Stimulated activated CD4-positive, alpha-beta T cell treated with anti-CD3 and anti-CD28 coated beads, Interleukin-12 subunit alpha, Interleukin-12 subunit beta, amount 100 ng/mL, for 24 hours (primary cell): Measurements from ENCODE around the gene KRT39.
A peak's percentile ranks its signal among the peaks of the same experiment; 100 is the strongest.
"Not testable (repeated sequence)": the region's sequence is repeated elsewhere in the genome, so short reads cannot be mapped to it uniquely, and the experiment has no call there.

Experiments used
- DNase-seq, 2 experiments: peaks; one replicate each; pipeline ENCODE4 v3.0.0-alpha.2; 2020; ENCODE audit warnings: low read depth in 2 of 2

KRT39 gene

GRCh38 chr17:40940266-40940665 is 26.5 kb downstream of the KRT39 start:
- DNase-seq: no peak

GRCh38 chr17:40938981-40939380 is 27.8 kb downstream of the KRT39 start:
- DNase-seq: no peak

- no peak for DNase-seq
Measured at GRCh38 chr17:40937384-40937819, 29.3 kb downstream of the KRT39 start, which contains the start of gene KRT23. TSS of gene KRT23 (minus strand) at chr17:40937646. CDS start at chr17:40936603, 1,043 bp downstream.

- no peak for DNase-seq
Measured at GRCh38 chr17:40936976-40937375, 29.8 kb downstream of the KRT39 start.

GRCh38 chr17:40936437-40936971 is 30.2 kb downstream of the KRT39 start:
- DNase-seq: no peak

GRCh38 chr17:40935624-40936023 is 31.1 kb downstream of the KRT39 start:
- no peak for DNase-seq

GRCh38 chr17:40932608-40933007 is 34.1 kb downstream of the KRT39 start:
- no peak for DNase-seq

- DNase-seq: no peak
Measured at GRCh38 chr17:40931311-40931710, 35.4 kb downstream of the KRT39 start.

- DNase-seq: no peak
Measured at GRCh38 chr17:40926341-40926740, 40.4 kb downstream of the KRT39 start.

- no peak for DNase-seq
Measured at GRCh38 chr17:40922239-40922638, 44.5 kb downstream of the KRT39 start.

- no peak for DNase-seq
Measured at GRCh38 chr17:40921026-40921425, 45.7 kb downstream of the KRT39 start.

- DNase-seq: not testable (repeated sequence)
Measured at GRCh38 chr17:40917116-40917515, 49.6 kb downstream of the KRT39 start.

- no peak for DNase-seq
Measured at GRCh38 chr17:40916366-40916765, 50.4 kb downstream of the KRT39 start.

- no peak for DNase-seq
Measured at GRCh38 chr17:40915721-40916256, 51.0 kb downstream of the KRT39 start.

- DNase-seq: no peak
Measured at GRCh38 chr17:40915199-40915661, 51.5 kb downstream of the KRT39 start.

GRCh38 chr17:40914075-40914855 is 52.5 kb downstream of the KRT39 start:
- DNase-seq: no peak

GRCh38 chr17:40912486-40913210 is 54.1 kb downstream of the KRT39 start:
- no peak for DNase-seq

GRCh38 chr17:40910441-40910841 is 56.3 kb downstream of the KRT39 start:
- no peak for DNase-seq

- no peak for DNase-seq
Measured at GRCh38 chr17:40909755-40910154, 57.0 kb downstream of the KRT39 start.

- peak; percentile 48 to 56 for DNase-seq
Measured at GRCh38 chr17:40909351-40909750, 57.4 kb downstream of the KRT39 start.
